Omental fat pad (tissue), 4 donors: ENCODE results near the gene RAB11FIP4. TPM values are rescaled to one million over a fixed set of nuclear protein-coding genes. Genes with fewer than 3 reads are reported as not detected.

Source experiments
- ATAC-seq: fragments of 150-250 bp; one replicate; pipeline ENCODE4 v1.9.1; 2016; ENCODE audit warnings: mild to moderate bottlenecking, moderate library complexity; ENCODE audit not compliant: low FRiP score
- DNase-seq: peaks from one replicate; pipeline ENCODE4 v3.0.0-alpha.2; 2019; ENCODE audit warnings: low spot score
- CTCF ChIP-seq, 3 donors: fragments of 450-650 bp; IDR thresholded peaks; one replicate each; pipeline ENCODE4 v1.5.1; 2016 to 2017; ENCODE audit warnings: antibody characterized with exemption in 3 of 3, mild to moderate bottlenecking in 3 of 3, moderate library complexity in 2 of 3
- total RNA-seq, 4 donors: library from RNA; depleted of rRNA; stranded (reverse); fragments of >200 nt; gene quantifications; one replicate each; pipeline ENCODE4 v1.1.0, GENCODE V29; 2016

The RAB11FIP4 gene
- total RNA-seq, 4 donors from 2014 or later, result 2.8 to 12.0 (median 5.7) TPM

DNA sequence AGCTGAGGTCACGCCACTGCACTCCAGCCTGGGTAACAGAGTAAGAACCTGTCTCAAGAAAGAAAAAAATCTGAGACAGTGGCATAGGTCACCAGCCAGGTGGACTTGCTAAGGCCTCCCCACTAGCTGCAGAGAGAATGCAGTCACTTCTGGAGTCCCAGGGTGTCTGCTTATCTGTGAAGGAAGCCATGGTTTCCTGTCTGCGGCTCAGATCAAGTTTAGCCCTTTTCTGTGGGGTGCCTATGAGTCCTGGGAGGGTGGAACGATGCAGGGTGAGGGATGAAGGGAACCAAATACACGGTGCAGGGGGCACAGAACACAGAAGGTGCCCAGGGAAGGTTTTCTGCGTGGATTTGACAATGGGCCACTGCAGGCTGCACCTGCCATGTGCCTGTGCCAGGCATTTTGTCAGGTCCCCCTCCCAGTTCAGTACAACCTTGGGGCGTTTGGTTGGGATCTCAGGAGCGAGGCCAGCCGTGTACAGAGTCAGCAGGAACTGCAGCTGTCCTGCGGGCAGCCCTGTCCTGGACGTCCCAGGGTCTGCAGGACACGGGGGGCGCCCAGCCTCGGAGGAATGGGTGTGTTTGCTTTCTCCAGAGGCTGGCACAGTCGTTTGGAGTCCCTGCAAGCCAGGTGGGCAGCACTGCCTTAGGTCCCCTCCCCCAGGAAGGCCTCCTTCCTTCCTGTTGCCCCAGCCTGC lies 41.8 kb downstream of the RAB11FIP4 start:
- ATAC-seq (no peak), DNase-seq (no peak)
- no peak for TF ChIP-seq CTCF (IDR thresholded peaks at IDR 0.05)

GRCh38 chr17:31433811-31434726 lies 42.6 kb downstream of the RAB11FIP4 start:
- no peak for DNase-seq
- TF ChIP-seq CTCF (IDR thresholded peaks at IDR 0.05), result no peak
- no peak for ATAC-seq

DNA sequence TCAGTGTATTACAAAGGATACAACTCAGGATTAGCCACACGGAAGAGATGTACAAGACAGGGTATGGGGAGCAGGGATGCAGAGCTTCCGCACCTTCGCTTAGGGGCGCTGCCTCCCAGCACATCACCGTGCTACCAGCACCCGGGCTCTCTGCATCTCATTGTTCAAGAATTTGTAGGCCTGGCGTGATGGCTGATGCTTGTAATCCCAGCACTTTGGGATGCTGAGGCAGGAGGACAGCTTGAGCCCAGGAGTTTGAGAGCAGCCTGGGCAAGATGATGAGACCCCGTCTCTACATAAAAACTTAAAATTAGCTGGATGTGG lies 43.2 kb downstream of the RAB11FIP4 start:
- no peak for ATAC-seq
- DNase-seq, result no peak
- no peak for TF ChIP-seq CTCF (IDR thresholded peaks at IDR 0.05)

- DNase-seq (no peak), ATAC-seq (no peak)
- no peak for TF ChIP-seq CTCF (IDR thresholded peaks at IDR 0.05)
Measured at GRCh38 chr17:31435581-31435980, 44.1 kb downstream of the RAB11FIP4 start.

DNA sequence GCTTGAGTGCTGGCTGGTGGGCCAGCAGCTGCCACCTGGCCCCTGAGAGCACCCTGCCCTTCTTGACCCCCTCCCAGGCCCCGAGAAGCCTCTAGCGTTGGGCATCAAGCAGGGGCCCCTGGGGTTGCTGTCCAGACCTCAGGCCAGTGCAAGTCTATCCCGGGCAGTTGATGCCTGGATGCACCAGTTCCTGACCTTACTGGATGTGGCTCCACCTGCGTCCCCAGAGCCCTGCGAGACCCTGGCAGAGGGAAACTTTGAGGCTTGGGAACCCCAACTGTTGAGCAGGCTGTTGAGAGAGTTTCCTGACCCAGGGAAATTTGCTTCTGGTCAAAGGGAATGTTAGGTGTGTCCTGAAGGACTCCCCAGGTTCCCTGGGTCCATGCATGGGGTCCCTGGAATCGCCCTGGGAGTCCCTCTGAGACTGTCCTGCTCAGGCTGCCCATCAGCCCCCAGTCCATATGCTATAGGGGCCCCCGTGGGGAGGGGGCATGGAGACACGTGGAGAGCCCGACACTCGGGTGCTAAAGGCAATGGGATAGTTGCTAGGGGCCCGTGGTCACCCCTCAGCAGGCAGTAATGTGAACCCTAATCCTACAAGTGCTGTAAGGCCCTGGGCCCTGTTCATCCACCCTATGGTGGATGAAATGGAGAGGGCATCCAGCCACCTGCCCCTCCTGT lies 46.4 kb downstream of the RAB11FIP4 start:
- TF ChIP-seq CTCF (IDR thresholded peaks at IDR 0.05), result no peak
- DNase-seq (no peak), ATAC-seq (no peak)

- DNase-seq (no peak), ATAC-seq (no peak)
- TF ChIP-seq CTCF (IDR thresholded peaks at IDR 0.05), result no peak
Measured at GRCh38 chr17:31439716-31440115, 48.2 kb downstream of the RAB11FIP4 start.
